K562 (cell line): Measurements from ENCODE around the gene SND1. TPM values are rescaled to one million over a fixed set of nuclear protein-coding genes. Genes with fewer than 3 reads are reported as not detected.

Experiments
- ARID2 ChIP-seq: fragments of 450-650 bp; IDR thresholded peaks from 2 replicates; pipeline ENCODE4 v1.6.1; 2017; ENCODE audit warnings: antibody characterized with exemption, mild to moderate bottlenecking
- BRCA1 ChIP-seq, 2 experiments: fragments of 450-650 bp in 1 of 2; sonication (generic) in 1 of 2; formaldehyde crosslinking in 1 of 2; IDR thresholded peaks; 2 replicates each; pipeline versions ENCODE4 v1.5.0 to v1.6.1; 2017 to 2020; ENCODE audit warnings: mild to moderate bottlenecking in 1 of 2, missing genetic modification reagents in 1 of 2
- EP400 ChIP-seq: fragments of 450-650 bp; IDR thresholded peaks from 2 replicates; pipeline ENCODE4 v1.6.1; 2017; ENCODE audit warnings: antibody characterized with exemption, mild to moderate bottlenecking, moderate library complexity
- HDAC8 ChIP-seq: fragments of 450-650 bp; IDR thresholded peaks from 2 replicates; pipeline ENCODE4 v1.6.1; 2016; ENCODE audit warnings: mild to moderate bottlenecking, missing genetic modification characterization, moderate library complexity, missing compliant biosample characterization
- IRF1 ChIP-seq: sonication (generic); formaldehyde crosslinking; IDR thresholded peaks from 2 replicates; pipeline ENCODE4 v1.8.0; 2022; ENCODE audit warnings: missing genetic modification reagents, mild to moderate bottlenecking, borderline replicate concordance
- MTA3 ChIP-seq: fragments of 450-650 bp; formaldehyde crosslinking; IDR thresholded peaks from 2 replicates; pipeline ENCODE4 v1.6.1; 2017; ENCODE audit warnings: mild to moderate bottlenecking, borderline replicate concordance
- MYC ChIP-seq, 2 experiments: fragments of 250-450 bp in 1 of 2; sonication (Bioruptor Pico) in 1 of 2; IDR thresholded peaks; 2 replicates each; pipeline versions ENCODE4 v1.5.1 to v1.6.1; 2012 to 2021; ENCODE audit warnings: low read depth in 2 of 2, borderline replicate concordance in 1 of 2, improper control_type of control experiment in 1 of 2, low read length in 1 of 2, mild to moderate bottlenecking in 1 of 2, moderate library complexity in 1 of 2
- PCBP1 ChIP-seq: fragments of 200-400 bp; formaldehyde crosslinking; IDR thresholded peaks from 2 replicates; pipeline ENCODE4 v1.6.1; 2018; ENCODE audit warnings: mild to moderate bottlenecking, low read depth, low read length; ENCODE audit not compliant: poor library complexity, severe bottlenecking
- PHB2 ChIP-seq: fragments of 450-650 bp; IDR thresholded peaks from 2 replicates; pipeline ENCODE4 v1.6.1; 2017; ENCODE audit warnings: low read depth
- RBBP5 ChIP-seq: fragments of 200-600 bp; sonication (generic); IDR thresholded peaks from 2 replicates; pipeline ENCODE4 v1.6.1; 2012; ENCODE audit warnings: borderline replicate concordance, mild to moderate bottlenecking, low read length, control low read depth, inconsistent platforms; ENCODE audit not compliant: insufficient read depth, poor library complexity, severe bottlenecking
- RCOR1 ChIP-seq, 2 experiments: IDR thresholded peaks; 2 replicates each; pipeline ENCODE4 v1.6.1; 2012; ENCODE audit warnings: low read depth in 2 of 2, low read length in 2 of 2, borderline replicate concordance in 1 of 2, improper control_type of control experiment in 1 of 2
- SIN3B ChIP-seq: fragments of 450-650 bp; IDR thresholded peaks from 2 replicates; pipeline ENCODE4 v1.6.1; 2017; ENCODE audit warnings: low read depth, mild to moderate bottlenecking, moderate library complexity
- TFAM ChIP-seq: fragments of 250-450 bp; sonication (Bioruptor Pico); conservative IDR thresholded peaks from 2 replicates; pipeline ENCODE4 v1.5.0; 2021; ENCODE audit warnings: mild to moderate bottlenecking, moderate library complexity
- TSC22D4 ChIP-seq: fragments of 450-650 bp; IDR thresholded peaks from 2 replicates; pipeline ENCODE4 v1.6.1; 2016; ENCODE audit warnings: missing genetic modification characterization, missing biosample characterization, control low read depth
- USF2 ChIP-seq: sonication (generic); formaldehyde crosslinking; IDR thresholded peaks from 2 replicates; pipeline ENCODE4 v1.5.0; 2020; ENCODE audit warnings: missing genetic modification reagents
- ZFPM2 ChIP-seq: fragments of 250-450 bp; sonication (Bioruptor Pico); IDR thresholded peaks from 2 replicates; pipeline ENCODE4 v1.5.1; 2022; ENCODE audit warnings: mild to moderate bottlenecking
- ZNF274 ChIP-seq: IDR thresholded peaks from 2 replicates; pipeline ENCODE4 v1.6.1; 2011; ENCODE audit warnings: low read depth, mild to moderate bottlenecking, low read length, moderate library complexity, borderline replicate concordance
- ZNF696 ChIP-seq: fragments of 250-450 bp; sonication (Bioruptor Pico); conservative IDR thresholded peaks from 2 replicates; pipeline ENCODE4 v1.4.0; 2020; ENCODE audit warnings: mild to moderate bottlenecking, moderate library complexity
- ZNF766 ChIP-seq: fragments of 200-800 bp; sonication (Bioruptor generic); conservative IDR thresholded peaks from 2 replicates; pipeline ENCODE4 v1.6.1; 2016; ENCODE audit warnings: missing genetic modification characterization, missing compliant biosample characterization
- polyA plus RNA-seq, 8 experiments: library from polyadenylated mRNA; depleted of rRNA in 4 of 8; stranded (reverse) in 5 of 8; unstranded in 3 of 8; fragments of >200 nt; fragmentation: Nextera tagmentation in 2 of 8; fragmentation: Illumina TruSeq in 1 of 8; extraction: Ambion mirVana in 2 of 8; extraction: Trizol in 1 of 8; gene quantifications; 2 replicates each; pipeline versions ENCODE4 v1.2.1 to v1.2.3, GENCODE V29; 2011 to 2014; ENCODE audit warnings: inconsistent platforms in 1 of 8, missing spikeins in 1 of 8
- total RNA-seq, 7 experiments: library from RNA; depleted of rRNA in 6 of 7; stranded (reverse); fragments of >200 nt in 6 of 7; fragmentation: Illumina TruSeq in 2 of 7; extraction: Trizol in 2 of 7; gene quantifications; 2 replicates each; pipeline versions ENCODE4 v1.2.1 to v1.2.3, GENCODE V29; 2011 to 2021; ENCODE audit warnings: low replicate concordance in 1 of 7

Gene SND1
- total and polyA plus RNA-seq, 9 of the 15 experiments (the other 6 are each of a cell fraction or from before 2014, with no cell fraction given), result 46.5 to 307 (median 191) TPM

GRCh38 chr7:127652333-127653248 lies 597 bp downstream of the SND1 start (continued):
- TF ChIP-seq IRF1 (CRISPR knock-in tag) (no peak), RBBP5 (peak; percentile 80), ZNF766 (CRISPR knock-in tag) (no peak), TSC22D4 (tag) (no peak), HDAC8 (peak; percentile 64; the same call in 1 of the 2 replicates), EP400 (no peak), RCOR1 (IDR thresholded peaks at IDR 0.05; ENCODE audit: borderline replicate concordance in 1 of 2, low read depth in 2 of 2, low read length in 2 of 2) (peak in 1 of 2 experiments; percentile 63; a peak in 2 of 4 replicates), PHB2 (no peak), BRCA1 (IDR thresholded peaks at IDR 0.05) (no peak), BRCA1 (CRISPR knock-in tag; IDR thresholded peaks at IDR 0.05) (peak; percentile 89; the same call in 1 of the 2 replicates), ZFPM2 (CRISPR knock-in tag) (peak; percentile 89; the same call in 1 of the 2 replicates), ARID2 (peak; percentile 42; the same call in 1 of the 2 replicates), ZNF274 (no peak), SIN3B (no peak), USF2 (CRISPR knock-in tag) (peak; percentile 87), PCBP1 (peak; percentile 35), MYC (IDR thresholded peaks at IDR 0.05; ENCODE audit: low read depth, low read length) (peak; percentile 63), MYC (CRISPR knock-in tag; IDR thresholded peaks at IDR 0.05; ENCODE audit: borderline replicate concordance, low read depth) (peak; percentile 85), MTA3 (0 out of 2 replicates have a peak, but pooled peaks have one; percentile 5), TFAM (no peak), ZNF696 (CRISPR knock-in tag) (no peak)
